ENCODE results near the gene ASMTL.
A peak's percentile ranks its signal among the peaks of the same experiment; 100 is the strongest.

The ASMTL gene

DNA sequence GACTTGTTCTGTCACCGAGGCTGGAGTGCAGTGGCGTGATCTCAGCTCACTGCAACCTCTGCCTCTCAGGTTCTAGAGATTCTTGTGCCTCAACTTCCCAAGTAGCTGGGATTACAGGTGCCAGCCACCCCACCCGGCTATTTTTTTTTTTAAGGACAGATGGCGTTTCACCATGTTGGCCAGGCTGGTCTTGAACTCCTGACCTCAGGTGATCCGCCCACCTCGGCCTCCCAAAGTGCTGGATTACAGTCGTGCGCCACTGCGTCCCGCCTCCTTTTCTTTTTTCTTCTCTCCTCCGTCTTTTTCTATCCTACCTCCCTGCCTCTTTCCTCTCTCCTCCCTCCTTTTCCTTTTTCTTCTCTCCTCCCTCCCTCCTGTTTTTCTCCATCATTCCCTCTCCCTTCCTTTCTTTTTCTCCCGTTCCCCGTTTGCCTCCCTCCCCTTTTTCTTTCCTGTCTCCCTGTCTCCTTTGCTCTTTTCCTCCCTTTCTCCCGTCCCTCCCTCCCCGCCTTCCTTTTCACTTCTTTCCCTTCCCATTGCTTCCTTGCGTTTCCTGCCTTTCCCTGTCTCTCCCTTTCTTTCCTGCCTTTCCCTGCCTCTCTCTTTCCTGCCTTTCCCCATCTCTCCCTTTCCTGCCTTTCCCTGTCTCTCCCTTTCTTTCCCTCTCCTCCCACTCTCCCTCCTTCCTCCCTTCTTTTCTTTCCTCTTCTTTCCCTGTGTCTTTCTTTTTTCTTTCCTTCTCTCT lies 58.7 kb downstream of the ASMTL start:
- H3K9me3 ChIP-seq (ENCODE audit: severe bottlenecking): no peaks in the 10 kb centered on the region
- DNase-seq (ENCODE audit: low spot score) (no peak), ATAC-seq (ENCODE audit: low read depth) (no peak)
- H3K27ac ChIP-seq (ENCODE audit: poor library complexity, severe bottlenecking): peak overlapping the region; percentile 91
- no peaks in the 10 kb centered on the region for H3K27me3 ChIP-seq (ENCODE audit: insufficient read depth, poor library complexity, severe bottlenecking)
- TF ChIP-seq CTCF (IDR thresholded peaks at IDR 0.05; ENCODE audit: poor library complexity, severe bottlenecking): no peak
- H3K4me3 ChIP-seq (ENCODE audit: severe bottlenecking): no peak overlapping the region
- H3K4me1 ChIP-seq (ENCODE audit: insufficient read depth, poor library complexity, severe bottlenecking): no peaks in the 10 kb centered on the region
- H3K36me3 ChIP-seq (ENCODE audit: low read depth): peaks cover 44% of the 10 kb centered on the region

DNA sequence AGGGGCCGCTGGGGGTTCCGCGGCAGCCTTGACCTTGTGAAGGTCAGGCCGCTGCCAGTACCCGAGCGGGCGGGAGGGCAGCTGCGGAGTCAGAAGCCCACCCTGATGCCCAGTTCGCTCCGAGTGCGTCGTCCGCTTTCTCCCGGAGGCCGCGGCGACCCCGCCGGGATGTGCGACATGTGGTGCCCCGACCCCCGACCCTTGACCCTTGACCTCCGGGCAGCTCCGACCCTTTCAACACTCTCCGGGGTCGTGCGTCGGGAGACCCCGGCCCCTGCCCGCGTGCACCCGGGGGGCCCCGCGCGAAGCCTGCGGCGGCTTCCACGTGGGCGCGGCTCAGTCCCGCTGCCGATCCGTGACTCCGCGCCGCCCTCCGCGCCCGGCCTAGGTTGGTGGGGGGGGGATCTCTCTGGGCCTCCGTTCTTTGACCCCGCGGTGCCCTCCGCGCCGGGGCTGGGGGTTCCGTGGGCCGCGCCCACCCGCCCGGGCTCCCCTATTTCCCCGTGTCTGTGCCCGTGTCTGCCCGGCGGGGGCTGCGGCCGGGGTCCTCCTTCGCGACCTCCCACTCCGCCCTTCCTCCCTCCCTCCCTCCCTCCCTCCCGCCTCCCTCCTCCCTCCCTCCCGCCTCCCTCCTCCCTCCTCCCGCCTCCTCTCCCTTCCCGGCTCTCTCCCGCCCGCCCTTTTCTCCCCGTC lies 60.2 kb downstream of the ASMTL start:
- no peak for TF ChIP-seq CTCF (IDR thresholded peaks at IDR 0.05; ENCODE audit: poor library complexity, severe bottlenecking)
- Histone ChIP-seq H3K4me1 (ENCODE audit: insufficient read depth, poor library complexity, severe bottlenecking) (no peaks in the 10 kb centered on the region), H3K27me3 (ENCODE audit: insufficient read depth, poor library complexity, severe bottlenecking) (no peaks in the 10 kb centered on the region), H3K36me3 (ENCODE audit: low read depth) (peaks cover 54% of the 10 kb centered on the region), H3K4me3 (ENCODE audit: severe bottlenecking) (peak overlapping the region; percentile 90), H3K9me3 (ENCODE audit: severe bottlenecking) (no peaks in the 10 kb centered on the region), H3K27ac (ENCODE audit: poor library complexity, severe bottlenecking) (peak overlapping the region; percentile 91)
- peak; percentile 87 for DNase-seq (ENCODE audit: low spot score)
- ATAC-seq (ENCODE audit: low read depth): peak; percentile 48

DNA sequence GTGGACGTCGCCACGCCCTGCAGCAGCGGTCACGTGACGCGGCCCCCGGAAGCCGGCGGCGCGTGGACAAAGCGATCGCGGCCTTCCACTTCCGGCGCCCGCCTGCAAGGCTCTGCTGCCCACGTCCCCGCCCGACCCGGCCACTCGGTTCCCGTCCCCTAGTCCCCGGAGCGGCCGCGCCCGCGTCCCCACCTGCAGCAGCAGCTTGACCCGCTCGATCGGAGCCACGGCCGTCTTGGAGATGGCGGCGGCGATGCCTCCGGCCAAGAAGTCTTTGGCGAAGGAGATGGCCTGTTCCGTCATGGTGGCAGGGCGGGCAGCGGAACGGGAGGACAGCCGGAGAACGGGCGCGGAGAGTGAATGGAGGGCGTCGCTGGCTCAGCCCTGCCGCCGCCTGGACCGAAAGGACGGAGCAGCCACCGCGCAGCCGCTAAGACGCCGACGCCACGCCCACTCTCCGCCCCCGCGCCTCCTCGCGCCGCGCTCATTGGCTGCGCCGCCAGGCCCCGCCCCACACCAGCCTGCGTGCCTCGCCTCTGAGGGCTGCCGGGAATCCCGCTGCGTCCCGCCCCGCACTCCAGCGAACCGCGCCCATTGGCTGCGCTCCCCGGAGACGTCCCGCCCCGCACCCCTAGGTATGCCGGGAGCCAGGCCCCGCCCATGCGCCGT lies 60.9 kb downstream of the ASMTL start, which contains the start of gene SLC25A6:
Gene SLC25A6 (minus strand): TSS at position 407 of the 669 bp plus-strand sequence. CDS start 104 bp downstream, at position 303.
- ATAC-seq (ENCODE audit: low read depth) (peak; percentile 92), DNase-seq (ENCODE audit: low spot score) (peak; percentile 99)
- Histone ChIP-seq H3K36me3 (ENCODE audit: low read depth) (peaks cover 59% of the 10 kb centered on the region), H3K27me3 (ENCODE audit: insufficient read depth, poor library complexity, severe bottlenecking) (no peaks in the 10 kb centered on the region), H3K4me3 (ENCODE audit: severe bottlenecking) (peak within 1 kb of the TSS; percentile 90), H3K27ac (ENCODE audit: poor library complexity, severe bottlenecking) (peak within 1 kb of the TSS; percentile 91), H3K9me3 (ENCODE audit: severe bottlenecking) (no peaks in the 10 kb centered on the region), H3K4me1 (ENCODE audit: insufficient read depth, poor library complexity, severe bottlenecking) (no peaks in the 10 kb centered on the region)
- no peak for TF ChIP-seq CTCF (IDR thresholded peaks at IDR 0.05; ENCODE audit: poor library complexity, severe bottlenecking)

GRCh38 chrX:1391370-1391706 lies 61.4 kb downstream of the ASMTL start:
- Histone ChIP-seq H3K4me1 (ENCODE audit: insufficient read depth, poor library complexity, severe bottlenecking) (no peaks in the 10 kb centered on the region), H3K27me3 (ENCODE audit: insufficient read depth, poor library complexity, severe bottlenecking) (no peaks in the 10 kb centered on the region), H3K4me3 (ENCODE audit: severe bottlenecking) (peak overlapping the region; percentile 90), H3K9me3 (ENCODE audit: severe bottlenecking) (no peaks in the 10 kb centered on the region), H3K36me3 (ENCODE audit: low read depth) (peaks cover 59% of the 10 kb centered on the region), H3K27ac (ENCODE audit: poor library complexity, severe bottlenecking) (peak overlapping the region; percentile 91)
- no peak for DNase-seq (ENCODE audit: low spot score)
- ATAC-seq (ENCODE audit: low read depth): no peak; the same call in 2 of the 3 replicates
- no peak for TF ChIP-seq CTCF (IDR thresholded peaks at IDR 0.05; ENCODE audit: poor library complexity, severe bottlenecking)
